Measurements from ENCODE around the gene NKX6-1. TPM values are rescaled to one million over a fixed set of nuclear protein-coding genes. Genes with fewer than 3 reads are reported as not detected.

The NKX6-1 gene
- polyA plus RNA-seq, 1 of the 3 experiments (the other 2 are of a cell fraction): not detected

DNA sequence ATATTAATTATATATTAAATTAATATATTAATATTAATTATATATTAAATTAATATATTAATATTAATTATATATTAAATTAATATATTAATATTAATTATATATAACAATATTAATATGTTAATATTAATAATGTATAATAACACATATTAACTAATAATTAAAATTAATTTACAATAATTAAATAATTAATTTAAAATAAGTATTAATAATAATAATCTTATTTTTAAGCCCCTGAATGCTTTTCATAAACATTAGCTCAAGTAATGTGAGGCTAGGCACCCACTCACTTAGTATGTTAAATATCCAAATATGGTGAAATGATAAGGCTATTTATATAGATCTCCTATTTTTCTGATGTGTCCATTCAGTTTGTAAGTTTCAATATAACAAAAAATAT lies 26.9 kb downstream of the NKX6-1 start:
- no peak overlapping the region for H3K9ac ChIP-seq
- no peak for DNase-seq
- H3K4me2 ChIP-seq: no peak overlapping the region
- no peaks in the 10 kb centered on the region for H3K36me3 ChIP-seq (replicated peaks in 1 of 2; ENCODE audit: control insufficient read depth in 1 of 2, insufficient read depth in 2 of 2, low read length in 1 of 2)
- H3K4me3 ChIP-seq (ENCODE audit: low read depth in 2 of 2, low read length in 1 of 2): no peak overlapping the region
- H3K79me2 ChIP-seq (ENCODE audit: insufficient read depth): no peaks in the 10 kb centered on the region
- H3K27ac ChIP-seq (ENCODE audit: low read depth in 2 of 2, low read length in 1 of 2): no peak overlapping the region
- H3K9me2 ChIP-seq: no peaks in the 10 kb centered on the region
- H2AFZ ChIP-seq (ENCODE audit: low read depth): no peak overlapping the region
- no peaks in the 10 kb centered on the region; the same call in 1 of the 2 replicates for H3K27me3 ChIP-seq (ENCODE audit: insufficient read depth)
- no peaks in the 10 kb centered on the region for H4K20me1 ChIP-seq (ENCODE audit: insufficient read depth)
- ChIA-PET CTCF (no interaction called here), POLR2A (no interaction called here)
- H3K4me1 ChIP-seq (ENCODE audit: control insufficient read depth in 1 of 2, insufficient read depth in 2 of 2, low read depth in 1 of 2, low read length in 1 of 2): no peaks in the 10 kb centered on the region
- H3K9me3 ChIP-seq: no peaks in the 10 kb centered on the region
- no peaks in the 10 kb centered on the region for H3F3A ChIP-seq (replicated peaks; ENCODE audit: insufficient read depth)
- no peak for TF ChIP-seq RFX5 (IDR thresholded peaks at IDR 0.05; ENCODE audit: low read length)

DNA sequence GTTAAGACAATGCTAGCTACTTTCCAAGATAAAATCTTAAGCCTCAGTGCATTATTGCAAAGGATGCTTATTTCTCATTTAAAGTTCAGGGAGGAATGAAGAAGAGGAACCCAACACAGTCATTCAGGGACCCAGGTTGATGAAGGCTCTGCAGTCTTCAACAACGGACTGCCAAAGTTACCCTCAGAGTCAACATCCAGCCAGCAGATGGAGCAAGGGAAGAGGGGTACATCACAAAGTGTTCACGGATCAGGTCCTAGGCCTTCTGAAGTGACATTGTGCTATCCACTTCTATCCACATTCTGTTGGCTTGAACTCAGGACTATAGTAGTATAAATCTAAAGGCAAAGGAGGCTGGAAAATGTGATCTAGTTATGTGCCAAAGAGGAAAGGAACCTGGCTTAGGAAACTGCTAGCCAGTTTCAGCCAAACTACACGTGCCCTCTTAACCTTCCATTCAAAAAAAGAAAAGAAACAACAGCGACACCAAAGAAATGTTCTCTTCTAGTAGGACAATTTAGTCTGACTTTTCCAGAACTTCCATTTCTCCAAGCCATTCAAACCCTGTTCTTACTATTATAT lies 28.8 kb downstream of the NKX6-1 start:
- no peaks in the 10 kb centered on the region for H3K79me2 ChIP-seq (ENCODE audit: insufficient read depth)
- 14% methylated on average over 4 of the region's 4 CpGs for WGBS (ENCODE audit: low lambda C conversion rate)
- H3K4me3 ChIP-seq (ENCODE audit: low read depth in 2 of 2, low read length in 1 of 2): no peak overlapping the region
- no peaks in the 10 kb centered on the region for H3K36me3 ChIP-seq (replicated peaks in 1 of 2; ENCODE audit: control insufficient read depth in 1 of 2, insufficient read depth in 2 of 2, low read length in 1 of 2)
- H2AFZ ChIP-seq (ENCODE audit: low read depth): no peak overlapping the region
- no peaks in the 10 kb centered on the region; the same call in 1 of the 2 replicates for H3K27me3 ChIP-seq (ENCODE audit: insufficient read depth)
- H3K4me1 ChIP-seq (ENCODE audit: control insufficient read depth in 1 of 2, insufficient read depth in 2 of 2, low read depth in 1 of 2, low read length in 1 of 2): no peaks in the 10 kb centered on the region
- ChIA-PET POLR2A (no interaction called here), CTCF (no interaction called here)
- H3K4me2 ChIP-seq: no peak overlapping the region
- H3K27ac ChIP-seq (ENCODE audit: low read depth in 2 of 2, low read length in 1 of 2): no peak overlapping the region
- no peak overlapping the region for H3K9ac ChIP-seq
- no peak for DNase-seq
- H3K9me2 ChIP-seq: no peaks in the 10 kb centered on the region
- TF ChIP-seq, protein P1, sequence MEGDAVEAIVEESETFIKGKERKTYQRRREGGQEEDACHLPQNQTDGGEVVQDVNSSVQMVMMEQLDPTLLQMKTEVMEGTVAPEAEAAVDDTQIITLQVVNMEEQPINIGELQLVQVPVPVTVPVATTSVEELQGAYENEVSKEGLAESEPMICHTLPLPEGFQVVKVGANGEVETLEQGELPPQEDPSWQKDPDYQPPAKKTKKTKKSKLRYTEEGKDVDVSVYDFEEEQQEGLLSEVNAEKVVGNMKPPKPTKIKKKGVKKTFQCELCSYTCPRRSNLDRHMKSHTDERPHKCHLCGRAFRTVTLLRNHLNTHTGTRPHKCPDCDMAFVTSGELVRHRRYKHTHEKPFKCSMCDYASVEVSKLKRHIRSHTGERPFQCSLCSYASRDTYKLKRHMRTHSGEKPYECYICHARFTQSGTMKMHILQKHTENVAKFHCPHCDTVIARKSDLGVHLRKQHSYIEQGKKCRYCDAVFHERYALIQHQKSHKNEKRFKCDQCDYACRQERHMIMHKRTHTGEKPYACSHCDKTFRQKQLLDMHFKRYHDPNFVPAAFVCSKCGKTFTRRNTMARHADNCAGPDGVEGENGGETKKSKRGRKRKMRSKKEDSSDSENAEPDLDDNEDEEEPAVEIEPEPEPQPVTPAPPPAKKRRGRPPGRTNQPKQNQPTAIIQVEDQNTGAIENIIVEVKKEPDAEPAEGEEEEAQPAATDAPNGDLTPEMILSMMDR (IDR thresholded peaks at IDR 0.05): peak; percentile 20; the same call in 1 of the 2 replicates
- no peak for TF ChIP-seq RFX5 (IDR thresholded peaks at IDR 0.05; ENCODE audit: low read length)
- H3K9me3 ChIP-seq: no peaks in the 10 kb centered on the region
- H4K20me1 ChIP-seq (ENCODE audit: insufficient read depth): no peaks in the 10 kb centered on the region
- H3F3A ChIP-seq (replicated peaks; ENCODE audit: insufficient read depth): no peaks in the 10 kb centered on the region

DNA sequence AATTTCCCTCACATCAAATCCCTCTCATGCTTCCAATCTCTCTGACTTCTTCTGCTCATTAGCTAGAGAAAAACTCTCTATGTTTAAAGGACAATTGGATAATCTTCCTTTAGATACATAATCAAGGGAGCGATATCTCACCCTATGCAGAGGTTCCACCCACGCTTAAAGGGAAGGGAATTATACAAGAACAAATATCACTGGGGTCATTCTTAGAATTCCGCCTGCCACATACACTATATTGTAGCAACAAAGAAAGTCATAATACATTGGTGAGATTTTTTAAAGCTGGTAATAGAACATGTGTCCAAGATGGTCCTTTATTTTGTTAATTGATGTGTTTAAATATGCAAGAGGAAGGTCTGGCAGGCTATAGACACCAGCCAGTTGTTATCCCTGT lies 31.5 kb downstream of the NKX6-1 start:
- no peak for TF ChIP-seq SMC3 (IDR thresholded peaks at IDR 0.05; ENCODE audit: low read depth, low read length)
- TF ChIP-seq ELF1 (IDR thresholded peaks at IDR 0.05): no peak
- TF ChIP-seq FOSL2 (IDR thresholded peaks at IDR 0.05; ENCODE audit: borderline replicate concordance, low read depth): no peak
- TF ChIP-seq, protein P2, sequence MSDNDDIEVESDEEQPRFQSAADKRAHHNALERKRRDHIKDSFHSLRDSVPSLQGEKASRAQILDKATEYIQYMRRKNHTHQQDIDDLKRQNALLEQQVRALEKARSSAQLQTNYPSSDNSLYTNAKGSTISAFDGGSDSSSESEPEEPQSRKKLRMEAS (IDR thresholded peaks at IDR 0.05; ENCODE audit: low read depth): no peak
- TF ChIP-seq TEAD4 (IDR thresholded peaks at IDR 0.05; ENCODE audit: borderline replicate concordance, insufficient read depth): no peak
- TF ChIP-seq, protein P3, sequence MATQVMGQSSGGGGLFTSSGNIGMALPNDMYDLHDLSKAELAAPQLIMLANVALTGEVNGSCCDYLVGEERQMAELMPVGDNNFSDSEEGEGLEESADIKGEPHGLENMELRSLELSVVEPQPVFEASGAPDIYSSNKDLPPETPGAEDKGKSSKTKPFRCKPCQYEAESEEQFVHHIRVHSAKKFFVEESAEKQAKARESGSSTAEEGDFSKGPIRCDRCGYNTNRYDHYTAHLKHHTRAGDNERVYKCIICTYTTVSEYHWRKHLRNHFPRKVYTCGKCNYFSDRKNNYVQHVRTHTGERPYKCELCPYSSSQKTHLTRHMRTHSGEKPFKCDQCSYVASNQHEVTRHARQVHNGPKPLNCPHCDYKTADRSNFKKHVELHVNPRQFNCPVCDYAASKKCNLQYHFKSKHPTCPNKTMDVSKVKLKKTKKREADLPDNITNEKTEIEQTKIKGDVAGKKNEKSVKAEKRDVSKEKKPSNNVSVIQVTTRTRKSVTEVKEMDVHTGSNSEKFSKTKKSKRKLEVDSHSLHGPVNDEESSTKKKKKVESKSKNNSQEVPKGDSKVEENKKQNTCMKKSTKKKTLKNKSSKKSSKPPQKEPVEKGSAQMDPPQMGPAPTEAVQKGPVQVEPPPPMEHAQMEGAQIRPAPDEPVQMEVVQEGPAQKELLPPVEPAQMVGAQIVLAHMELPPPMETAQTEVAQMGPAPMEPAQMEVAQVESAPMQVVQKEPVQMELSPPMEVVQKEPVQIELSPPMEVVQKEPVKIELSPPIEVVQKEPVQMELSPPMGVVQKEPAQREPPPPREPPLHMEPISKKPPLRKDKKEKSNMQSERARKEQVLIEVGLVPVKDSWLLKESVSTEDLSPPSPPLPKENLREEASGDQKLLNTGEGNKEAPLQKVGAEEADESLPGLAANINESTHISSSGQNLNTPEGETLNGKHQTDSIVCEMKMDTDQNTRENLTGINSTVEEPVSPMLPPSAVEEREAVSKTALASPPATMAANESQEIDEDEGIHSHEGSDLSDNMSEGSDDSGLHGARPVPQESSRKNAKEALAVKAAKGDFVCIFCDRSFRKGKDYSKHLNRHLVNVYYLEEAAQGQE (IDR thresholded peaks at IDR 0.05; ENCODE audit: low read depth, low read length): no peak
- TF ChIP-seq CHD2 (IDR thresholded peaks at IDR 0.05; ENCODE audit: low read length, partially characterized antibody): no peak
- TF ChIP-seq, protein P4, sequence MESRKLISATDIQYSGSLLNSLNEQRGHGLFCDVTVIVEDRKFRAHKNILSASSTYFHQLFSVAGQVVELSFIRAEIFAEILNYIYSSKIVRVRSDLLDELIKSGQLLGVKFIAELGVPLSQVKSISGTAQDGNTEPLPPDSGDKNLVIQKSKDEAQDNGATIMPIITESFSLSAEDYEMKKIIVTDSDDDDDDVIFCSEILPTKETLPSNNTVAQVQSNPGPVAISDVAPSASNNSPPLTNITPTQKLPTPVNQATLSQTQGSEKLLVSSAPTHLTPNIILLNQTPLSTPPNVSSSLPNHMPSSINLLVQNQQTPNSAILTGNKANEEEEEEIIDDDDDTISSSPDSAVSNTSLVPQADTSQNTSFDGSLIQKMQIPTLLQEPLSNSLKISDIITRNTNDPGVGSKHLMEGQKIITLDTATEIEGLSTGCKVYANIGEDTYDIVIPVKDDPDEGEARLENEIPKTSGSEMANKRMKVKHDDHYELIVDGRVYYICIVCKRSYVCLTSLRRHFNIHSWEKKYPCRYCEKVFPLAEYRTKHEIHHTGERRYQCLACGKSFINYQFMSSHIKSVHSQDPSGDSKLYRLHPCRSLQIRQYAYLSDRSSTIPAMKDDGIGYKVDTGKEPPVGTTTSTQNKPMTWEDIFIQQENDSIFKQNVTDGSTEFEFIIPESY (IDR thresholded peaks at IDR 0.05; ENCODE audit: borderline replicate concordance, low read depth): no peak
- Histone ChIP-seq H3K4me2 (no peak overlapping the region), H3K79me2 (ENCODE audit: insufficient read depth) (no peaks in the 10 kb centered on the region), H4K20me1 (ENCODE audit: insufficient read depth) (no peaks in the 10 kb centered on the region), H3K4me1 (ENCODE audit: control insufficient read depth in 1 of 2, insufficient read depth in 2 of 2, low read depth in 1 of 2, low read length in 1 of 2) (no peaks in the 10 kb centered on the region), H3K27ac (ENCODE audit: low read depth in 2 of 2, low read length in 1 of 2) (no peak overlapping the region), H3K9ac (no peak overlapping the region), H3F3A (replicated peaks; ENCODE audit: insufficient read depth) (no peaks in the 10 kb centered on the region), H3K4me3 (ENCODE audit: low read depth in 2 of 2, low read length in 1 of 2) (no peak overlapping the region), H2AFZ (ENCODE audit: low read depth) (no peak overlapping the region), H3K9me2 (no peaks in the 10 kb centered on the region), H3K9me3 (no peaks in the 10 kb centered on the region; the same call in 1 of the 2 replicates), H3K27me3 (ENCODE audit: insufficient read depth) (no peaks in the 10 kb centered on the region), H3K36me3 (replicated peaks in 1 of 2; ENCODE audit: control insufficient read depth in 1 of 2, insufficient read depth in 2 of 2, low read length in 1 of 2) (no peaks in the 10 kb centered on the region)
- CTCF ChIA-PET: interaction anchor here (0.6 to 1.3 kb wide), 2 partner anchors 16 to 110 kb away, joined by 3 to 4 read pairs; no protein-coding TSS in a partner anchor
- no peak for DNase-seq
- WGBS (ENCODE audit: low lambda C conversion rate): 1% methylated on average over 3 of the region's 3 CpGs
- POLR2A ChIA-PET: no interaction called here

Data from SK-N-SH (cell line).